ENCODE results near the gene RNF169.

DNA sequence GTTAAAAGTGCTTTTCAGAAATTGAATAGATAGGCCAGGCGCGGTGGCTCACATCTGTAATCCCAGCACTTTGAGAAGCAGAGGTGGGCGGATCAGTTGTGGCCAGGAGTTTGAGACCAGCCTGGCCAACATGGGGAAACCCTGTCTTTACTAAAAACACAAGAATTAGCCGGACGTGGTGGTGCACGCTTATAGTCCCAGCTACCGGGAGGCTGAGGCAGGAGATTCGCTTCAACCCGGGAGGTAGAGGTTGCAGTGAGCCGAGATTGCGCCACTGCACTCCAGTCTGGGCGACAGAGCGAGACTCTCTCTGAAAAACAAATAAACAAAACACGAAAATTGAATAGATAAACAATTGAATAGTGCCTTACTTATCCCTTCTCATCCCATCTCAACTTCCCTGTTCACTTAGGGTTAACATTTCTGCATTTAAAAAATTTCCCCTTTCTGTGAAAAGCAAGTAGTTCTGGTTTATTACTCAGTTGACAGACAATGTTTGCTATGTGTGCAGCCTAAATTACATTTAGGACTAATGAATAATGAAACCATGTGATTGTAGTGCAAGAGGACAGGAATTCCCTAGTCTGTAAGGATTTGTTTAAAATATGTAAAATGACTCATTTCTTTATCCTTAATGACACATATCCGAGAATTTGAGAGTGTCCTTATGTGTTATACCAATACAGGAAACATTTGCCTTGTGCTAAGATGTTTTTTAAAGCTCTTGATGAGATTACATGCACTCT, 6.0 kb downstream of the RNF169 start:
- TF ChIP-seq, protein P1, sequence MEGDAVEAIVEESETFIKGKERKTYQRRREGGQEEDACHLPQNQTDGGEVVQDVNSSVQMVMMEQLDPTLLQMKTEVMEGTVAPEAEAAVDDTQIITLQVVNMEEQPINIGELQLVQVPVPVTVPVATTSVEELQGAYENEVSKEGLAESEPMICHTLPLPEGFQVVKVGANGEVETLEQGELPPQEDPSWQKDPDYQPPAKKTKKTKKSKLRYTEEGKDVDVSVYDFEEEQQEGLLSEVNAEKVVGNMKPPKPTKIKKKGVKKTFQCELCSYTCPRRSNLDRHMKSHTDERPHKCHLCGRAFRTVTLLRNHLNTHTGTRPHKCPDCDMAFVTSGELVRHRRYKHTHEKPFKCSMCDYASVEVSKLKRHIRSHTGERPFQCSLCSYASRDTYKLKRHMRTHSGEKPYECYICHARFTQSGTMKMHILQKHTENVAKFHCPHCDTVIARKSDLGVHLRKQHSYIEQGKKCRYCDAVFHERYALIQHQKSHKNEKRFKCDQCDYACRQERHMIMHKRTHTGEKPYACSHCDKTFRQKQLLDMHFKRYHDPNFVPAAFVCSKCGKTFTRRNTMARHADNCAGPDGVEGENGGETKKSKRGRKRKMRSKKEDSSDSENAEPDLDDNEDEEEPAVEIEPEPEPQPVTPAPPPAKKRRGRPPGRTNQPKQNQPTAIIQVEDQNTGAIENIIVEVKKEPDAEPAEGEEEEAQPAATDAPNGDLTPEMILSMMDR (IDR thresholded peaks at IDR 0.05; ENCODE audit: low read length): no peak
- no peak for TF ChIP-seq EZH2phosphoT487 (IDR thresholded peaks at IDR 0.05; ENCODE audit: low read length)

All from MM.1S (cell line).